Adipocyte (in vitro differentiated cells): ENCODE measurements around the gene KCNC3.
"Not testable (repeated sequence)": the region's sequence is repeated elsewhere in the genome, so short reads cannot be mapped to it uniquely, and the experiment has no call there.

Experiments
- DNase-seq: peaks from one replicate; pipeline ENCODE4 v3.0.0-alpha.2; 2015; ENCODE audit warnings: low read depth
- H3K27me3 ChIP-seq: replicated peaks from 2 replicates; pipeline ENCODE4 v1.7.0; 2013; ENCODE audit warnings: mild to moderate bottlenecking, low read length, moderate library complexity; ENCODE audit not compliant: control insufficient read depth, insufficient read depth
- H3K36me3 ChIP-seq: 2 replicates; pipeline ENCODE4 v1.7.0; 2013; ENCODE audit warnings: low read length, mild to moderate bottlenecking, moderate library complexity; ENCODE audit not compliant: control insufficient read depth, insufficient read depth, severe bottlenecking
- H3K4me1 ChIP-seq: 2 replicates; pipeline ENCODE4 v1.7.0; 2013; ENCODE audit warnings: mild to moderate bottlenecking, low read length, moderate library complexity; ENCODE audit not compliant: control insufficient read depth, insufficient read depth
- H3K4me3 ChIP-seq: 2 replicates; pipeline ENCODE4 v1.7.0; 2013; ENCODE audit warnings: mild to moderate bottlenecking, low read length, moderate library complexity
- H3K9ac ChIP-seq: 2 replicates; pipeline ENCODE4 v1.7.0; 2013; ENCODE audit warnings: mild to moderate bottlenecking, low read length, moderate library complexity
- H3K9me3 ChIP-seq: 2 replicates; pipeline ENCODE4 v1.7.0; 2013; ENCODE audit warnings: mild to moderate bottlenecking, low read length, moderate library complexity; ENCODE audit not compliant: control insufficient read depth

Gene KCNC3

GRCh38 chr19:50331221-50331993 lies 2.2 kb upstream of the KCNC3 start:
- no peak for DNase-seq
- no peak overlapping the region for H3K9ac ChIP-seq
- H3K4me1 ChIP-seq: peaks cover 9% of the 10 kb centered on the region
- H3K4me3 ChIP-seq: no peak overlapping the region
- peaks cover 46% of the 10 kb centered on the region for H3K27me3 ChIP-seq
- no peaks in the 10 kb centered on the region for H3K9me3 ChIP-seq
- no peaks in the 10 kb centered on the region for H3K36me3 ChIP-seq

GRCh38 chr19:50330365-50331078 lies 1.3 kb upstream of the KCNC3 start:
- no peaks in the 10 kb centered on the region for H3K36me3 ChIP-seq
- peak; percentile 49 for DNase-seq
- H3K27me3 ChIP-seq: peaks cover 44% of the 10 kb centered on the region

GRCh38 chr19:50329926-50330294 lies 733 bp upstream of the KCNC3 start:
- peaks cover 42% of the 10 kb centered on the region for H3K27me3 ChIP-seq
- not testable (repeated sequence) for H3K36me3 ChIP-seq, H3K9me3 ChIP-seq, DNase-seq, H3K4me3 ChIP-seq, H3K9ac ChIP-seq
- H3K4me1 ChIP-seq: peaks cover 13% of the 10 kb centered on the region

More at GRCh38 chr19:50330365-50331078, 1.3 kb upstream of the KCNC3 start:
- Histone ChIP-seq H3K4me3 (no peak overlapping the region), H3K9me3 (no peaks in the 10 kb centered on the region), H3K4me1 (peaks cover 13% of the 10 kb centered on the region), H3K9ac (no peak overlapping the region)

GRCh38 chr19:50328873-50329145 lies 368 bp downstream of the KCNC3 start:
- peaks cover 11% of the 10 kb centered on the region for H3K4me1 ChIP-seq
- no peaks in the 10 kb centered on the region for H3K36me3 ChIP-seq
- H3K27me3 ChIP-seq: peaks cover 42% of the 10 kb centered on the region
- H3K4me3 ChIP-seq: no peak overlapping the region
- no peaks in the 10 kb centered on the region for H3K9me3 ChIP-seq
- no peak overlapping the region for H3K9ac ChIP-seq
- no peak for DNase-seq

- peaks cover 7% of the 10 kb centered on the region for H3K4me1 ChIP-seq
- no peaks in the 10 kb centered on the region for H3K9me3 ChIP-seq
- peak overlapping the region; percentile 42 for H3K9ac ChIP-seq
- DNase-seq: peak; percentile 6
- H3K27me3 ChIP-seq: peaks cover 43% of the 10 kb centered on the region
- H3K4me3 ChIP-seq: peak overlapping the region; percentile 47
- H3K36me3 ChIP-seq: no peaks in the 10 kb centered on the region
Observed at GRCh38 chr19:50328224-50328872, 829 bp downstream of the KCNC3 start.

- Histone ChIP-seq H3K4me1 (peaks cover 5% of the 10 kb centered on the region), H3K9me3 (no peaks in the 10 kb centered on the region), H3K36me3 (no peaks in the 10 kb centered on the region), H3K9ac (no peak overlapping the region), H3K27me3 (peaks cover 42% of the 10 kb centered on the region), H3K4me3 (no peak overlapping the region)
- no peak for DNase-seq
Observed at GRCh38 chr19:50327461-50328223, 1.5 kb downstream of the KCNC3 start.

GRCh38 chr19:50327013-50327412 lies 2.2 kb downstream of the KCNC3 start:
- Histone ChIP-seq H3K4me1 (peaks cover 5% of the 10 kb centered on the region), H3K4me3 (no peak overlapping the region), H3K27me3 (peaks cover 35% of the 10 kb centered on the region), H3K9ac (no peak overlapping the region), H3K9me3 (no peaks in the 10 kb centered on the region), H3K36me3 (no peaks in the 10 kb centered on the region)
- no peak for DNase-seq

- DNase-seq: no peak
- no peaks in the 10 kb centered on the region for H3K9me3 ChIP-seq
- H3K9ac ChIP-seq: no peak overlapping the region
- H3K36me3 ChIP-seq: no peaks in the 10 kb centered on the region
- peaks cover 29% of the 10 kb centered on the region for H3K27me3 ChIP-seq
- no peak overlapping the region for H3K4me3 ChIP-seq
- H3K4me1 ChIP-seq: peaks cover 5% of the 10 kb centered on the region
Observed at GRCh38 chr19:50326101-50326664, 3.0 kb downstream of the KCNC3 start.

- peak; percentile 58 for DNase-seq
- Histone ChIP-seq H3K36me3 (no peaks in the 10 kb centered on the region), H3K27me3 (peaks cover 28% of the 10 kb centered on the region), H3K4me1 (peaks cover 5% of the 10 kb centered on the region), H3K9me3 (no peaks in the 10 kb centered on the region), H3K9ac (no peak overlapping the region), H3K4me3 (no peak overlapping the region)
Observed at GRCh38 chr19:50325310-50326100, 3.7 kb downstream of the KCNC3 start.

GRCh38 chr19:50324331-50324730 lies 4.8 kb downstream of the KCNC3 start:
- no peak overlapping the region for H3K9ac ChIP-seq

More at GRCh38 chr19:50324331-50324730, 4.8 kb downstream of the KCNC3 start:
- DNase-seq: no peak
- Histone ChIP-seq H3K4me3 (no peak overlapping the region), H3K27me3 (peaks cover 18% of the 10 kb centered on the region), H3K4me1 (peaks cover 5% of the 10 kb centered on the region), H3K36me3 (no peaks in the 10 kb centered on the region), H3K9me3 (no peaks in the 10 kb centered on the region)
